Suprapubic skin (tissue), 4 donors: ENCODE data around the gene GTF2IRD1. TPM values are rescaled to one million over a fixed set of nuclear protein-coding genes. Genes with fewer than 3 reads are reported as not detected.

Source experiments
- DNase-seq, 2 donors: peaks; one replicate each; pipeline ENCODE4 v3.0.0-alpha.2; 2019; ENCODE audit warnings: low spot score in 2 of 2
- H3K27ac ChIP-seq: fragments of 200-600 bp; sonication (generic); one replicate; pipeline ENCODE4 v1.5.1; 2019
- H3K27me3 ChIP-seq: fragments of 200-600 bp; sonication (generic); one replicate; pipeline ENCODE4 v1.5.1; 2019
- H3K36me3 ChIP-seq: fragments of 200-600 bp; sonication (generic); one replicate; pipeline ENCODE4 v1.5.1; 2019
- H3K4me1 ChIP-seq: fragments of 200-600 bp; sonication (generic); one replicate; pipeline ENCODE4 v1.5.1; 2019
- H3K4me3 ChIP-seq: fragments of 200-600 bp; sonication (generic); one replicate; pipeline ENCODE4 v1.5.1; 2019; ENCODE audit warnings: mild to moderate bottlenecking
- H3K9me3 ChIP-seq: fragments of 200-600 bp; sonication (generic); one replicate; pipeline ENCODE4 v1.5.1; 2019
- EP300 ChIP-seq: sonication (generic); formaldehyde crosslinking; IDR thresholded peaks from one replicate; pipeline ENCODE4 v1.6.1; 2017; ENCODE audit warnings: antibody characterized with exemption
- POLR2A ChIP-seq, 2 donors: fragments of 450-650 bp; IDR thresholded peaks; one replicate each; pipeline ENCODE4 v1.6.1; 2017; ENCODE audit warnings: antibody characterized with exemption in 2 of 2, mild to moderate bottlenecking in 2 of 2, moderate library complexity in 2 of 2
- POLR2AphosphoS5 ChIP-seq, 3 donors: sonication (generic); formaldehyde crosslinking; IDR thresholded peaks; one replicate each; pipeline ENCODE4 v1.6.1; 2017; ENCODE audit warnings: antibody characterized with exemption in 3 of 3
- WGBS: methylation state at CpG from one replicate; pipeline ENCODE4 v1.1.5; 2018; 5-methylcytosine and 5-hydroxymethylcytosine counted together
- total RNA-seq, 4 donors: library from RNA; depleted of rRNA; stranded (reverse); fragments of >200 nt; gene quantifications; one replicate each; pipeline ENCODE4 v1.1.0, GENCODE V29; 2016
- TF ChIP-seq, protein P1 (sequence below), 2 donors: fragments of 200-600 bp in 1 of 2; fragments of 450-650 bp in 1 of 2; sonication (generic) in 1 of 2; IDR thresholded peaks; one replicate each; pipeline ENCODE4 v1.5.1; 2016 to 2019; ENCODE audit warnings: antibody characterized with exemption in 2 of 2, mild to moderate bottlenecking in 1 of 2, moderate library complexity in 1 of 2

GTF2IRD1 gene
- total RNA-seq, 4 donors from 2014 or later: 23.1 to 41.2 (median 25.0) TPM

- 97% methylated on average over 4 of the region's 4 CpGs for WGBS
- Histone ChIP-seq H3K36me3 (no peaks in the 10 kb centered on the region), H3K27me3 (no peaks in the 10 kb centered on the region), H3K4me1 (peaks cover 13% of the 10 kb centered on the region), H3K9me3 (no peaks in the 10 kb centered on the region), H3K4me3 (no peak overlapping the region), H3K27ac (no peak overlapping the region)
- TF ChIP-seq EP300 (no peak), POLR2A (IDR thresholded peaks at IDR 0.05) (no peak), POLR2AphosphoS5 (IDR thresholded peaks at IDR 0.05) (no peak)
- TF ChIP-seq, protein P1, sequence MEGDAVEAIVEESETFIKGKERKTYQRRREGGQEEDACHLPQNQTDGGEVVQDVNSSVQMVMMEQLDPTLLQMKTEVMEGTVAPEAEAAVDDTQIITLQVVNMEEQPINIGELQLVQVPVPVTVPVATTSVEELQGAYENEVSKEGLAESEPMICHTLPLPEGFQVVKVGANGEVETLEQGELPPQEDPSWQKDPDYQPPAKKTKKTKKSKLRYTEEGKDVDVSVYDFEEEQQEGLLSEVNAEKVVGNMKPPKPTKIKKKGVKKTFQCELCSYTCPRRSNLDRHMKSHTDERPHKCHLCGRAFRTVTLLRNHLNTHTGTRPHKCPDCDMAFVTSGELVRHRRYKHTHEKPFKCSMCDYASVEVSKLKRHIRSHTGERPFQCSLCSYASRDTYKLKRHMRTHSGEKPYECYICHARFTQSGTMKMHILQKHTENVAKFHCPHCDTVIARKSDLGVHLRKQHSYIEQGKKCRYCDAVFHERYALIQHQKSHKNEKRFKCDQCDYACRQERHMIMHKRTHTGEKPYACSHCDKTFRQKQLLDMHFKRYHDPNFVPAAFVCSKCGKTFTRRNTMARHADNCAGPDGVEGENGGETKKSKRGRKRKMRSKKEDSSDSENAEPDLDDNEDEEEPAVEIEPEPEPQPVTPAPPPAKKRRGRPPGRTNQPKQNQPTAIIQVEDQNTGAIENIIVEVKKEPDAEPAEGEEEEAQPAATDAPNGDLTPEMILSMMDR (IDR thresholded peaks at IDR 0.05): no peak
- no peak for DNase-seq
Observed at GRCh38 chr7:74498354-74498753, 44.6 kb downstream of the GTF2IRD1 start.

DNA sequence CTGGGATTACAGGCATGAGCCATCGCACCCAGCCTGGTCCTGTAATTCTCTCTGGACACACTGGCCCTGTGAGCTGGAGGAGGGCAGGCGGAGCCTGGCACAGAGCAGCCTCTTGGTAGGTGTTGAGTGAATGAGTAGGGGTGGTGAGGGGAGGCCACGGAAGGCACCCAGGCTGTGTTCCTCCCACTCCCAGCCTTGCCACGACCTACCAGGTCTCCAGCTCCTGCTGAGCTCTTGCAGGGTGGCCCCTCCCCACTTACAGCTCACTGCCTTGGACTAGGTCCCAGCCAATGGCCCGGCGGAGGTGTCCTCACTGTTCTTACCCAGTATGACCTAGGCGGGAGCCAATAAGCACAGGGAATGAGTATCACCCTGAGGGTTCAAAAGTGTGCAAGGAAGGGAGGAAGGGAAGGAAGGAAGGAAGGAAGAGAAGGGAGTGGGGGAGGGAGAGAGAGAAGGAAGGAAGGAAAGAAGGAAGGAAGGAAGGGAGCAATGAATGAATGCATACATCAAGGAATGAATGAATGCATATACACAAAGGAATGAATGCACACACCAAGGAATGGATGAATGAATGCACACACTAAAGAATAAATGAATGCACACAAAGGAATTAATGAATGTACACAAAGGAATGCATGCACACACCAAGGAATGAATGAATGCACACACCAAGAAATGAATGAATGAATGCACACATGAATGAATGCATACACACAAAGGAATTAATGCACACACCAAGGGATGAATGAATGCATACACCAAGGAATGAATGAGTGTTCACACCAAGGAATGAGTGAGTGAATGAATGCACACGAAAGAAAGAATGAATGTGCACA, 45.5 kb downstream of the GTF2IRD1 start:
- Histone ChIP-seq H3K36me3 (no peaks in the 10 kb centered on the region), H3K27me3 (no peaks in the 10 kb centered on the region), H3K9me3 (no peaks in the 10 kb centered on the region), H3K4me3 (no peak overlapping the region), H3K27ac (no peak overlapping the region), H3K4me1 (peaks cover 13% of the 10 kb centered on the region)
- TF ChIP-seq EP300: no peak
- TF ChIP-seq, protein P1 (IDR thresholded peaks at IDR 0.05): no peak
- no peak for TF ChIP-seq POLR2AphosphoS5 (IDR thresholded peaks at IDR 0.05)
- TF ChIP-seq POLR2A (IDR thresholded peaks at IDR 0.05): no peak
- WGBS: 76% methylated on average over 6 of the region's 8 CpGs
- DNase-seq: no peak

DNA sequence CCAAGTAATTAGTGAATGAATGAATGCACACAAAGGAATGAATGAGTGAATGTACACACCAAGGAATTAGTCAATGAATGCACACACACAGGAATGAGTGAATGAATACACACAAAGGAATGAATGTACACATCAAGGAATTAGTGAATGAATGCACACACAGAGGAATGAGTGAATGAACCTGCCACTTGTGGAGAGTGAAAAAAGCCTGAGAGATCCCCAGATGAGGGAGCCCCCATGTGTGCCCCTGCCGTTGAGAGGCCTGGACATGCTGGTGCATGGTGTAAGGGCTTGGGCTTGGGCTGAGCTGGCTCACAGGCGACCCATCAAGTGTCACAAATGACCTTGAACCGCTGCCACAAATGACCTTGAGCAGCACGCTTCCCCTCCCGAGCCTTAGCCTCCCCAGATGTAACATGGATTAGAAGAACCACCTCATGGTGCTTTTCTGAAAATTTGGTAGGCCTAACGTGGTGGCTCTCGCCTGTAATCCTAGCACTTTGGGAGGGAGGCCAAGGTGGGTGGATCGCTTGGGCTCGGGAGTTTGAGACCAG, 46.2 kb downstream of the GTF2IRD1 start:
- TF ChIP-seq POLR2A (IDR thresholded peaks at IDR 0.05) (no peak), EP300 (no peak), POLR2AphosphoS5 (IDR thresholded peaks at IDR 0.05) (no peak)
- TF ChIP-seq, protein P1 (IDR thresholded peaks at IDR 0.05): no peak
- WGBS: 83% methylated on average over 9 of the region's 9 CpGs
- no peaks in the 10 kb centered on the region for H3K27me3 ChIP-seq
- no peaks in the 10 kb centered on the region for H3K9me3 ChIP-seq
- H3K4me1 ChIP-seq: peaks cover 13% of the 10 kb centered on the region
- no peaks in the 10 kb centered on the region for H3K36me3 ChIP-seq
- no peak overlapping the region for H3K27ac ChIP-seq
- H3K4me3 ChIP-seq: no peak overlapping the region
- DNase-seq: no peak

DNA sequence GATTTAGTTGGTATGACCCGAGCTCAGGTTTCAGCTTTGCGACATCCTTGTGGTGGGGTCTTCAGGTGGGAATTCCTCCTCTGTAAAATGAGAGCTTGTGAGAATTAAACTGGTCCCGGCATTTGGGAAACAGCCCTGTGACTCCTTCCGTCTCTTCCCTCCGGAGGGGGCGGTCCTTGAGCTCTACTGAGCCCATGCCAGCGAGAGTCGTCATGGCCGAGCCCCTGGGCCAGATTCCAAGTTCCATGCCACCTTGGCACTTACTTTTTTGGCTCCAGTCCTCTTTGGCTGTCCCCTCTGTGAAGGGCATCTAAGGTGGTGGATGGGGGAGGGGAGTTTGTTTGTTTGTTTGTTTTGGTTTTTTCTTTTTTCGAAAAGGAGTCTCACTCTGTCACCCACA, 47.6 kb downstream of the GTF2IRD1 start:
- no peak for DNase-seq
- 59% methylated on average over 10 of the region's 10 CpGs for WGBS
- H3K4me3 ChIP-seq: no peak overlapping the region
- H3K36me3 ChIP-seq: peaks cover 3% of the 10 kb centered on the region
- no peaks in the 10 kb centered on the region for H3K27me3 ChIP-seq
- peak overlapping the region; percentile 64 for H3K27ac ChIP-seq
- TF ChIP-seq EP300 (no peak), POLR2AphosphoS5 (IDR thresholded peaks at IDR 0.05) (no peak), POLR2A (IDR thresholded peaks at IDR 0.05) (no peak)
- TF ChIP-seq, protein P1 (IDR thresholded peaks at IDR 0.05): no peak
- H3K4me1 ChIP-seq: peaks cover 13% of the 10 kb centered on the region
- no peaks in the 10 kb centered on the region for H3K9me3 ChIP-seq

GRCh38 chr7:74502216-74502891, 48.6 kb downstream of the GTF2IRD1 start:
- no peak for DNase-seq
- H3K4me3 ChIP-seq: no peak overlapping the region
- H3K36me3 ChIP-seq: peaks cover 3% of the 10 kb centered on the region
- H3K4me1 ChIP-seq: peaks cover 13% of the 10 kb centered on the region
- no peaks in the 10 kb centered on the region for H3K9me3 ChIP-seq
- no peaks in the 10 kb centered on the region for H3K27me3 ChIP-seq
- H3K27ac ChIP-seq: peak overlapping the region; percentile 64
- TF ChIP-seq, protein P1 (IDR thresholded peaks at IDR 0.05): no peak
- TF ChIP-seq POLR2A (IDR thresholded peaks at IDR 0.05): no peak
- no peak for TF ChIP-seq EP300
- no peak for TF ChIP-seq POLR2AphosphoS5 (IDR thresholded peaks at IDR 0.05)
- 60% methylated on average over 4 of the region's 14 CpGs for WGBS
